Measurements from ENCODE around the gene GNRH2. TPM values are rescaled to one million over a fixed set of nuclear protein-coding genes. Genes with fewer than 3 reads are reported as not detected.

Gene GNRH2
- total RNA-seq (27.0 and 33.8 TPM in 2 replicates), polyA plus RNA-seq (93.8 and 131 TPM in 2 replicates)

- Histone ChIP-seq H2AFZ (no peak within 1 kb of the TSS), H3K9me3 (ENCODE audit: low read depth) (no peaks in the 10 kb centered on the region), H3K9me2 (replicated peaks; ENCODE audit: insufficient read depth) (no peaks in the 10 kb centered on the region), H3K36me3 (replicated peaks; ENCODE audit: insufficient read depth, low read depth) (no peaks in the 10 kb centered on the region), H3K27ac (peak within 1 kb of the TSS; percentile 85), H3K4me3 (no peak within 1 kb of the TSS), H3K27me3 (no peaks in the 10 kb centered on the region), H3K79me2 (peaks cover 18% of the 10 kb centered on the region), H3K4me2 (no peak within 1 kb of the TSS), H3K4me1 (ENCODE audit: insufficient read depth) (peaks cover 23% of the 10 kb centered on the region), H4K20me1 (ENCODE audit: insufficient read depth, poor library complexity, severe bottlenecking) (no peaks in the 10 kb centered on the region)
- TF ChIP-seq CTCF (IDR thresholded peaks at IDR 0.05; ENCODE audit: poor library complexity) (no peak), EZH2phosphoT487 (IDR thresholded peaks at IDR 0.05; ENCODE audit: low read depth, severe bottlenecking, unreplicated experiment) (no peak), EZH2 (IDR thresholded peaks at IDR 0.05; ENCODE audit: borderline replicate concordance) (no peak)
- 88% methylated on average over 2 of the region's 3 CpGs for WGBS (ENCODE audit: low lambda C conversion rate, missing lambda C conversion rate)
- DNase-seq (ENCODE audit: low spot score): no peak
Measured at GRCh38 chr20:3043322-3043721, at the start of gene GNRH2. GNRH2 (plus strand) TSS chr20:3043622; CDS start chr20:3044415, 793 bp downstream.

DNA sequence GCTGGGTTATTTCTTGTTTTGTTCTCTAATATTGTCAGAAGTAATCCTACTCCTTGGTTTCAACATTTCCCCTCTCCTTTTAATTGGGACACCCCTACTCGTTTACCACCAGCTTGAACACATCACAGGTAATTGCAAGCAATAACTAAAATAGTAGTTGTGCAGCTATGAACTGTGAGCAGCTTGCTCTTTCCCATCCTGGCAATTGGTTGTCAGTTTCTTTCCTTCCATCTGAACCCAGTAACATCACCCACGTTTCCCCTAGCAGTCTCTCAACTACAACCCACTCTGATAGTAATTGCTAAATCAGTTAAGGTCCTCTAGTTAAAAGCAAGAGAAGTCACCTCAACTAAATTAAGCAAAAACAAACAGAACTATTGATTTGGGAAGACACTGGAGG, 47.6 kb upstream of the GNRH2 start:
- Histone ChIP-seq H2AFZ (no peak overlapping the region), H3K36me3 (replicated peaks; ENCODE audit: insufficient read depth, low read depth) (no peaks in the 10 kb centered on the region), H3K27me3 (no peaks in the 10 kb centered on the region), H3K4me3 (no peak overlapping the region), H4K20me1 (ENCODE audit: insufficient read depth, poor library complexity, severe bottlenecking) (no peaks in the 10 kb centered on the region), H3K9me2 (replicated peaks; ENCODE audit: insufficient read depth) (no peaks in the 10 kb centered on the region), H3K79me2 (no peaks in the 10 kb centered on the region), H3K4me1 (ENCODE audit: insufficient read depth) (no peaks in the 10 kb centered on the region), H3K4me2 (no peak overlapping the region), H3K27ac (no peak overlapping the region), H3K9me3 (ENCODE audit: low read depth) (no peaks in the 10 kb centered on the region)
- TF ChIP-seq CTCF (IDR thresholded peaks at IDR 0.05; ENCODE audit: poor library complexity) (no peak), EZH2 (IDR thresholded peaks at IDR 0.05; ENCODE audit: borderline replicate concordance) (no peak), EZH2phosphoT487 (IDR thresholded peaks at IDR 0.05; ENCODE audit: low read depth, severe bottlenecking, unreplicated experiment) (no peak)
- WGBS (ENCODE audit: low lambda C conversion rate, missing lambda C conversion rate): 91% methylated on average over 2 of the region's 2 CpGs
- DNase-seq (ENCODE audit: low spot score): no peak

GRCh38 chr20:2998728-2999127, 44.7 kb upstream of the GNRH2 start:
- Histone ChIP-seq H3K4me1 (ENCODE audit: insufficient read depth) (no peaks in the 10 kb centered on the region), H4K20me1 (ENCODE audit: insufficient read depth, poor library complexity, severe bottlenecking) (no peaks in the 10 kb centered on the region), H2AFZ (no peak overlapping the region), H3K27me3 (no peaks in the 10 kb centered on the region), H3K4me2 (no peak overlapping the region), H3K9me3 (ENCODE audit: low read depth) (no peaks in the 10 kb centered on the region), H3K4me3 (no peak overlapping the region), H3K27ac (no peak overlapping the region), H3K79me2 (no peaks in the 10 kb centered on the region), H3K9me2 (replicated peaks; ENCODE audit: insufficient read depth) (no peaks in the 10 kb centered on the region), H3K36me3 (replicated peaks; ENCODE audit: insufficient read depth, low read depth) (no peaks in the 10 kb centered on the region)
- no peak for DNase-seq (ENCODE audit: low spot score)
- TF ChIP-seq EZH2phosphoT487 (IDR thresholded peaks at IDR 0.05; ENCODE audit: low read depth, severe bottlenecking, unreplicated experiment): no peak
- no peak for TF ChIP-seq EZH2 (IDR thresholded peaks at IDR 0.05; ENCODE audit: borderline replicate concordance)
- TF ChIP-seq CTCF (IDR thresholded peaks at IDR 0.05; ENCODE audit: poor library complexity): no peak
